ENCODE measurements around the gene NKPD1. TPM values are rescaled to one million over a fixed set of nuclear protein-coding genes. Genes with fewer than 3 reads are reported as not detected.

NKPD1 gene
- total RNA-seq, 4 donors from 2014 or later, result 0.16 TPM; not detected in 3

DNA sequence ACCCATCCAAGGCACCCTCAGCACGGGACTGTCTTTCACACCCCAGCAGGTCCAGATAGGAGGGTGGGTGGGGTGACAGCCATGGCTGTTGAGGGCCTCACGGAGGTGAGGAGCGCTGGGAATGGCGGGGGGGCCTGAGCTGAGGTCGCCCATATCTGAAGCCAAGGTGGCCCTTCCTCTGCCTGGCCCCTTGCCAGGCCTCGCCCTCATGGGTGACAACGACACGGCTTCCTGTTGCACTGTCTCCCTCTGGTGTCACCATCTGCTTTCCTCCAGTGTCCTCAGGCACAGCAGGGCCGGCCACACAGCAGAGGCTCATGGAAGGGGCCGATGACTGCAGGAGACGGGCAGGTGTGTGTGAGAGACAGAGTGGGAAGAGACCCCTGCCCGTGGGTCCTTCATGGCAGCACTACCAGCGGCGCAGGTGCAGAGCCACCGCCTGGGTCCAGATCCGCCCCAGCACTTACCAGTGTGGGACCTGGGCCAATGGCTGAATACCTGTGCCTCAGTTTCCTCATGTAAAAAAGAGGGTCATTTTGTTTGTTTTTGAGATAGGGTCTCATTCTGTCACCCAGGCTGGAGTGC, 8.1 kb upstream of the NKPD1 start:
- H3K27me3 ChIP-seq, result no peaks in the 10 kb centered on the region
- H3K36me3 ChIP-seq, result no peaks in the 10 kb centered on the region
- no peak overlapping the region for H3K4me3 ChIP-seq
- no peaks in the 10 kb centered on the region for H3K4me1 ChIP-seq
- intact Hi-C loops (cut with DNase I; ENCODE audit: low total_unique reads), result no loop called here
- TF ChIP-seq POLR2A (IDR thresholded peaks at IDR 0.05), result no peak
- H3K27ac ChIP-seq, result no peak overlapping the region
- no peak for ATAC-seq
- H3K9me3 ChIP-seq, result no peaks in the 10 kb centered on the region
- DNase-seq, result no peak
- in situ Hi-C loops (cut with MboI; ENCODE audit: low sequenced_read_pairs in 4 of 4), result no loop called here

GRCh38 chr19:45166723-45167252, 6.0 kb upstream of the NKPD1 start:
- ATAC-seq (peak in 1 of 2 donors; percentile 28), DNase-seq (no peak)
- H3K4me3 ChIP-seq, result no peak overlapping the region
- H3K36me3 ChIP-seq, result no peaks in the 10 kb centered on the region
- TF ChIP-seq POLR2A (IDR thresholded peaks at IDR 0.05), result no peak
- TF ChIP-seq, protein P1, sequence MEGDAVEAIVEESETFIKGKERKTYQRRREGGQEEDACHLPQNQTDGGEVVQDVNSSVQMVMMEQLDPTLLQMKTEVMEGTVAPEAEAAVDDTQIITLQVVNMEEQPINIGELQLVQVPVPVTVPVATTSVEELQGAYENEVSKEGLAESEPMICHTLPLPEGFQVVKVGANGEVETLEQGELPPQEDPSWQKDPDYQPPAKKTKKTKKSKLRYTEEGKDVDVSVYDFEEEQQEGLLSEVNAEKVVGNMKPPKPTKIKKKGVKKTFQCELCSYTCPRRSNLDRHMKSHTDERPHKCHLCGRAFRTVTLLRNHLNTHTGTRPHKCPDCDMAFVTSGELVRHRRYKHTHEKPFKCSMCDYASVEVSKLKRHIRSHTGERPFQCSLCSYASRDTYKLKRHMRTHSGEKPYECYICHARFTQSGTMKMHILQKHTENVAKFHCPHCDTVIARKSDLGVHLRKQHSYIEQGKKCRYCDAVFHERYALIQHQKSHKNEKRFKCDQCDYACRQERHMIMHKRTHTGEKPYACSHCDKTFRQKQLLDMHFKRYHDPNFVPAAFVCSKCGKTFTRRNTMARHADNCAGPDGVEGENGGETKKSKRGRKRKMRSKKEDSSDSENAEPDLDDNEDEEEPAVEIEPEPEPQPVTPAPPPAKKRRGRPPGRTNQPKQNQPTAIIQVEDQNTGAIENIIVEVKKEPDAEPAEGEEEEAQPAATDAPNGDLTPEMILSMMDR (IDR thresholded peaks at IDR 0.05 in 4 of 5, conservative IDR thresholded peaks at IDR 0.05 in 1 of 5), result no peak
- H3K9me3 ChIP-seq, result no peaks in the 10 kb centered on the region
- intact Hi-C loops (cut with DNase I; ENCODE audit: low total_unique reads), result no loop called here
- H3K27me3 ChIP-seq, result peaks cover 3 to 6% (median 4%) of the 10 kb centered on the region in 3 donors
- no peaks in the 10 kb centered on the region for H3K4me1 ChIP-seq
- H3K27ac ChIP-seq, result no peak overlapping the region
- in situ Hi-C loops (cut with MboI; ENCODE audit: low sequenced_read_pairs in 4 of 4), result no loop called here

GRCh38 chr19:45164577-45165335, 4.0 kb upstream of the NKPD1 start:
- H3K4me1 ChIP-seq, result no peaks in the 10 kb centered on the region
- intact Hi-C loops (cut with DNase I; ENCODE audit: low total_unique reads), result loop anchor here (5.0 kb wide), 1 partner anchor 83 kb away; the partner anchor contains the start of gene EXOC3L2
- TF ChIP-seq POLR2A (IDR thresholded peaks at IDR 0.05), result no peak
- TF ChIP-seq, protein P1 (IDR thresholded peaks at IDR 0.05 in 4 of 5, conservative IDR thresholded peaks at IDR 0.05 in 1 of 5), result no peak
- H3K9me3 ChIP-seq, result no peaks in the 10 kb centered on the region
- no peaks in the 10 kb centered on the region for H3K36me3 ChIP-seq
- H3K27ac ChIP-seq, result no peak overlapping the region
- DNase-seq (peak in 1 of 2 donors; percentile 36), ATAC-seq (no peak)
- peaks cover 21 to 22% (median 22%) of the 10 kb centered on the region in 3 donors for H3K27me3 ChIP-seq
- H3K4me3 ChIP-seq, result no peak overlapping the region
- in situ Hi-C loops (cut with MboI; ENCODE audit: low sequenced_read_pairs in 4 of 4), result no loop called here

GRCh38 chr19:45163751-45164460, 3.1 kb upstream of the NKPD1 start:
- in situ Hi-C loops (cut with MboI; ENCODE audit: low sequenced_read_pairs in 4 of 4), result no loop called here
- intact Hi-C loops (cut with DNase I; ENCODE audit: low total_unique reads), result loop anchor here (2.0 to 5.0 kb wide), 2 partner anchors 83 to 175 kb away; partner anchors contain the start of gene EXOC3L2
- Histone ChIP-seq H3K36me3 (no peaks in the 10 kb centered on the region), H3K4me1 (no peaks in the 10 kb centered on the region), H3K9me3 (no peaks in the 10 kb centered on the region), H3K4me3 (no peak overlapping the region), H3K27me3 (peaks cover 24 to 30% (median 28%) of the 10 kb centered on the region in 3 donors), H3K27ac (no peak overlapping the region)
- no peak for ATAC-seq
- no peak for DNase-seq
- TF ChIP-seq POLR2A (IDR thresholded peaks at IDR 0.05), result no peak
- TF ChIP-seq, protein P1 (IDR thresholded peaks at IDR 0.05 in 4 of 5, conservative IDR thresholded peaks at IDR 0.05 in 1 of 5), result no peak

All from gastrocnemius medialis (tissue), 4 donors.